Peyer's patch (tissue), 4 donors: ENCODE measurements around the gene MCRIP2.

Source experiments
- POLR2A ChIP-seq, 2 donors: fragments of 450-650 bp; IDR thresholded peaks; one replicate each; pipeline ENCODE4 v1.5.1; 2017; ENCODE audit warnings: antibody characterized with exemption in 2 of 2, mild to moderate bottlenecking in 2 of 2, moderate library complexity in 2 of 2
- TF ChIP-seq, protein P1 (sequence below), 6 experiments: fragments of 450-650 bp in 4 of 6; fragments of 200-600 bp in 2 of 6; sonication (generic) in 1 of 6; IDR thresholded peaks; one replicate each; pipeline ENCODE4 v1.5.1; 2017 to 2019; ENCODE audit warnings: antibody characterized with exemption in 6 of 6, mild to moderate bottlenecking in 3 of 6, moderate library complexity in 1 of 6

DNA sequence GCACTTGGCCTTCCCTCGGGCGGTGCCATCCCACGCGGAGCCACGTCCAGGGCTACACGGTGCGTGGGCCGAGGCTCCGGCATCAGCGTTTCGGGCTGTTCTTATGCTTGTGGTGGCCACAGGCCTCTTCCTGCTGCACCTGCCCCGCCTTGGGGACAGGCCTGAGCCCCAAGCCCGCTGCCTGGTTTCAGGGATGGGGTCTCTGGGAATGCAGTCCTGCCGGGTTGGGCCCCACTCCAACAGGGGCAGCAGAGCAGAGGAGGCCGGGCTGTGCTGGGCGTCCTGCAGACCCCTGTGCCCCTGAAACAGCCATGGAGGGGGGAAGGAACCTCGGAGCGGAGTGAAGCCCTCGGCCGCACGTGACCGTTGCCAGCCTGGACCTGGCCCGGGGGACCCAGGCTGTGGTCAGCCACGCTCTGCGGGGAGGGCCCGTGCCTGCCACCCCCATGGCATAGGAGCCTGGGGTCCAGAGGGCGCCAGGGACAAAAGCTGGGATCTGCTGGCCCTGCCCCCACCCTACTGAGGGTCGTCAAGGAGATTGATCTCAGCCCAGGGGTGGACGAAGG is 11.3 kb upstream of the MCRIP2 start:
- no peak for TF ChIP-seq POLR2A (IDR thresholded peaks at IDR 0.05)
- TF ChIP-seq, protein P1, sequence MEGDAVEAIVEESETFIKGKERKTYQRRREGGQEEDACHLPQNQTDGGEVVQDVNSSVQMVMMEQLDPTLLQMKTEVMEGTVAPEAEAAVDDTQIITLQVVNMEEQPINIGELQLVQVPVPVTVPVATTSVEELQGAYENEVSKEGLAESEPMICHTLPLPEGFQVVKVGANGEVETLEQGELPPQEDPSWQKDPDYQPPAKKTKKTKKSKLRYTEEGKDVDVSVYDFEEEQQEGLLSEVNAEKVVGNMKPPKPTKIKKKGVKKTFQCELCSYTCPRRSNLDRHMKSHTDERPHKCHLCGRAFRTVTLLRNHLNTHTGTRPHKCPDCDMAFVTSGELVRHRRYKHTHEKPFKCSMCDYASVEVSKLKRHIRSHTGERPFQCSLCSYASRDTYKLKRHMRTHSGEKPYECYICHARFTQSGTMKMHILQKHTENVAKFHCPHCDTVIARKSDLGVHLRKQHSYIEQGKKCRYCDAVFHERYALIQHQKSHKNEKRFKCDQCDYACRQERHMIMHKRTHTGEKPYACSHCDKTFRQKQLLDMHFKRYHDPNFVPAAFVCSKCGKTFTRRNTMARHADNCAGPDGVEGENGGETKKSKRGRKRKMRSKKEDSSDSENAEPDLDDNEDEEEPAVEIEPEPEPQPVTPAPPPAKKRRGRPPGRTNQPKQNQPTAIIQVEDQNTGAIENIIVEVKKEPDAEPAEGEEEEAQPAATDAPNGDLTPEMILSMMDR (IDR thresholded peaks at IDR 0.05): no peak
